ELF-1 (cell line): ENCODE data around the gene NPTXR.
A peak's percentile ranks its signal among the peaks of the same experiment; 100 is the strongest.
"Not testable (repeated sequence)": the region's sequence is repeated elsewhere in the genome, so short reads cannot be mapped to it uniquely, and the experiment has no call there.

Experiments used
- DNase-seq: peaks from one replicate; pipeline ENCODE4 v3.0.0-alpha.2; 2016; ENCODE audit warnings: low read depth, low spot score

Gene NPTXR

GRCh38 chr22:38832005-38832978 lies 11.5 kb downstream of the NPTXR start:
- DNase-seq = no peak

GRCh38 chr22:38831166-38831945 lies 12.5 kb downstream of the NPTXR start:
- DNase-seq = no peak

GRCh38 chr22:38830845-38831108 lies 13.1 kb downstream of the NPTXR start:
- DNase-seq = no peak

- no peak for DNase-seq
Measured at GRCh38 chr22:38830026-38830844, 13.6 kb downstream of the NPTXR start.

GRCh38 chr22:38829485-38829884 lies 14.3 kb downstream of the NPTXR start:
- DNase-seq = no peak

- no peak for DNase-seq
Measured at GRCh38 chr22:38828616-38829205, 15.1 kb downstream of the NPTXR start.

- no peak for DNase-seq
Measured at GRCh38 chr22:38828191-38828590, 15.6 kb downstream of the NPTXR start.

- DNase-seq = no peak
Measured at GRCh38 chr22:38827510-38827909, 16.3 kb downstream of the NPTXR start.

GRCh38 chr22:38826801-38827200 lies 17.0 kb downstream of the NPTXR start:
- DNase-seq = no peak

- no peak for DNase-seq
Measured at GRCh38 chr22:38826386-38826785, 17.4 kb downstream of the NPTXR start.

GRCh38 chr22:38824585-38824984 lies 19.2 kb downstream of the NPTXR start:
- DNase-seq = peak; percentile 88

- DNase-seq = no peak
Measured at GRCh38 chr22:38823637-38824036, 20.2 kb downstream of the NPTXR start.

GRCh38 chr22:38823076-38823475 lies 20.8 kb downstream of the NPTXR start:
- DNase-seq = no peak

GRCh38 chr22:38820020-38820419 lies 23.8 kb downstream of the NPTXR start:
- no peak for DNase-seq

- no peak for DNase-seq
Measured at GRCh38 chr22:38819387-38819940, 24.4 kb downstream of the NPTXR start.

GRCh38 chr22:38817196-38817595 lies 26.6 kb downstream of the NPTXR start:
- no peak for DNase-seq

GRCh38 chr22:38815842-38816241 lies 28.0 kb downstream of the NPTXR start:
- no peak for DNase-seq

GRCh38 chr22:38811241-38811640 lies 32.6 kb downstream of the NPTXR start:
- DNase-seq = no peak

GRCh38 chr22:38805041-38805593 lies 38.7 kb downstream of the NPTXR start:
- DNase-seq = not testable (repeated sequence)

GRCh38 chr22:38802671-38803121 lies 41.1 kb downstream of the NPTXR start:
- DNase-seq = peak; percentile 32
